GM21576 (cell line): ENCODE results near the gene SLC45A3.
"Not testable (repeated sequence)": the region's sequence is repeated elsewhere in the genome, so short reads cannot be mapped to it uniquely, and the experiment has no call there.

Experiments used
- ATAC-seq: cut with Tn5 transposase; IDR thresholded peaks from one replicate; pipeline ENCODE4 v1.9.1; 2021; ENCODE audit warnings: mild to moderate bottlenecking, moderate library complexity; ENCODE audit not compliant: unreplicated experiment

The SLC45A3 gene

DNA sequence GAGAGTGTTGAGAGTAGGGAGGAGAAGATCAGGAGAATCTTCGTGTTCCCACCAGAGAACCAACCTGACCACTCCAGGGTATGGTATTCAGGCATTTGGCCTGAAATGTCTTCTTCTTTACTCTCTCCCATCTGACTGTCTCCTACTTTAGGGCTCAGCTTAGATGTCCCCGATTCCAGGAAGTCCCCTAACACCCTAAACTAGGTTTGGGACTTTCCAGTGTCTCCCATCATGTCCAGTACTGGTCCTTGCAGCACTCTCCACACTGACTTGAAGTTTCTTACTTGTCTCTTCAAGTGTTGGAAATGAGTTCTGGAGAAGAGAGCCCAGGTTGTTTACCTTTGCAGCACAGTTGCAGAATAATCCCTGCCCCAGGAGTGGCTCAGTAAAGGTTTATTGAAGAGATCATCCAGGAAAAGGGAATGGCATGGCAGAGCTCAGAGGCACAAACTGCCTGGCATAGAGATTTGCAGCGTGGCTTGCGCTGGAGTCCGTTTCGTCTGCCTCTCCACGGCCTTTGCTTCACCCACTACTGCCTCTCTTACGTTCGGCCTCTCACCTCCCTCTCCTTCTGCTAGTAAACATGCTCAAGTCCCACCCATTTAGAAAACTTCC lies 42.3 kb downstream of the SLC45A3 start:
- ATAC-seq = no peak

DNA sequence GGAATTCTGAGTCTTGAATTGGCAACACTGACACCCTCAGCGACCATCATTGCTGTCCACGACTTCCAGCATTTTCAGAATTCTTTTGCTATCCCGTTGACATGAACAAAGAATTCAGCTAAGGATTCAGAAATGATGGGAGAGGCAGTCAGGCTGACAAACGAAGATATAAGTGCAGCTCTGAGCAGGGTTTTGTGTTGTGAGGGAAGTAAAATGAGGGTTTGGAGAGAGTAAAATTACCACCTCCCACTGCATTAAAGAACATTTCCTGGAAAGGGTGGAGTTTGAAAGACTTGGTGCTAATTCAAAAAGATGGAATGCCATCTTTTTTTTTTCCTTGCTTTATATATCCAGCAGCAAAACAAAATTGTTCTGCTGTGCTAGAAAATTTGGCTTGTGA lies 43.6 kb downstream of the SLC45A3 start:
- no peak for ATAC-seq

DNA sequence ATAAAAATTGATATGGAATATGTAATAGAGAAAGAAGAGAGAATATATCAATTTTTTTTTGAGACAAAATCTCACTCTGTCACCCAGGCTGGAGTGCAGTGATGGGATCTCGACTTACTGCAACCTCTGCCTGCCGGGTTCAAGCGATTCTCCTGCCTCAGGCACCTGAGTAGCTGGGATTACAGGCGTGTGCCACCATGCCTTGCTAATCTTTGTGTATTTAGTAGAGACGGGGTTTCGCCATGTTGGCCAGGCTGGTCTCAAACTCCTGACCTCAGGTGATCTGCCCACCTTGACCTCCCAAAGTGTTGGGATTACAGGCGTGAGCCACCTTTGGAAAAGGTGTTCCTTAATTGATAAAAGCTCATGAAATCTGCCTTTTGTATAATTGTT lies 44.2 kb downstream of the SLC45A3 start:
- not testable (repeated sequence) for ATAC-seq

DNA sequence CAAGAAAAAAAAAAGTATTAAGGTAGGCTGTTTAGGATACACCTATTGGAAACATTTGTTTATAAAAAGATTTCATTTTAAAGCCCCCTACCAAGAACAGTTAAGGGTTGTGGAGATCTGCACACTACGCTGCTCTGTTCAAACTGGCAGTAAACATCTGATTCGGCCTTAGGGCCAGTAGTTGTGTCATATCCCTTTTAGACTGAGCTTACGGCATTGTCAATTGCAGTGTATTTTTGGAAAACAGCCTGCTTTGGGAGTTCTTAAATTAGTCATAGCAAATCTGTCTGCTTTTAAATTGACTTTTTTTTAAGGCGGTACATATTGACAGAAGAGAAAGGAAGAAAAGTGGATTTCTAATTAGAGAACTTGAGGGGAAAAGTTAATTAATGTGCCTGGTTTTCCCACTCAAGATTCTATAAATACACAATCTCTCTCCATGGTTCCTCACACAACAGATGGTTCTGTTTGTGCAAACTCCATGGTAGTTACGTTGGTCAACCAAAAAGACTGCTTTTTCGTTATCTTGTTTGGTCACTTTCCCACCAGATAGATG lies 46.8 kb downstream of the SLC45A3 start:
- ATAC-seq = no peak

DNA sequence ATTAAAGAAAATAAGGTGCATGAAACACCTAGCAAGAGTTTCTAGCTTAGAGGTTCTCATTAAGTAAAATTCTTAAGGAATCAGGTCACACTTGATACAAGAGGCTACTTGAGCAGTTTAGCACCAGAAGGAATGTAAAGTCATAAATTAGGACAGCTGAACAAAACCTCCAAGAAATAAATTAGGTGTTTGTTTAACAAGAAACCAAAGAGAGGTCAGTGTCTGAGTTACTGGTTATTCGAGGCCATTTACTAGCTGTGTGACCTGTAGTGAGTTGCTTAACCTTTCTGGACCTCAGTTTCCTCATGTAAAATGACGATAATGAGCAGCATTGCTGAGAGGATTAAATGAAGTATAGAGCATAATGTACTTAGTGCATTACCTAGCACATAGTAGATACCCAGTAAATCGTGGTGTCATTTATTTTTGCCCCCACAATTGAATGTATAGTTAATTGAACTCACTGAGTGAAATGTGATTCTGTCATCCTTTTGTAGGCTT lies 47.6 kb downstream of the SLC45A3 start:
- ATAC-seq = no peak

DNA sequence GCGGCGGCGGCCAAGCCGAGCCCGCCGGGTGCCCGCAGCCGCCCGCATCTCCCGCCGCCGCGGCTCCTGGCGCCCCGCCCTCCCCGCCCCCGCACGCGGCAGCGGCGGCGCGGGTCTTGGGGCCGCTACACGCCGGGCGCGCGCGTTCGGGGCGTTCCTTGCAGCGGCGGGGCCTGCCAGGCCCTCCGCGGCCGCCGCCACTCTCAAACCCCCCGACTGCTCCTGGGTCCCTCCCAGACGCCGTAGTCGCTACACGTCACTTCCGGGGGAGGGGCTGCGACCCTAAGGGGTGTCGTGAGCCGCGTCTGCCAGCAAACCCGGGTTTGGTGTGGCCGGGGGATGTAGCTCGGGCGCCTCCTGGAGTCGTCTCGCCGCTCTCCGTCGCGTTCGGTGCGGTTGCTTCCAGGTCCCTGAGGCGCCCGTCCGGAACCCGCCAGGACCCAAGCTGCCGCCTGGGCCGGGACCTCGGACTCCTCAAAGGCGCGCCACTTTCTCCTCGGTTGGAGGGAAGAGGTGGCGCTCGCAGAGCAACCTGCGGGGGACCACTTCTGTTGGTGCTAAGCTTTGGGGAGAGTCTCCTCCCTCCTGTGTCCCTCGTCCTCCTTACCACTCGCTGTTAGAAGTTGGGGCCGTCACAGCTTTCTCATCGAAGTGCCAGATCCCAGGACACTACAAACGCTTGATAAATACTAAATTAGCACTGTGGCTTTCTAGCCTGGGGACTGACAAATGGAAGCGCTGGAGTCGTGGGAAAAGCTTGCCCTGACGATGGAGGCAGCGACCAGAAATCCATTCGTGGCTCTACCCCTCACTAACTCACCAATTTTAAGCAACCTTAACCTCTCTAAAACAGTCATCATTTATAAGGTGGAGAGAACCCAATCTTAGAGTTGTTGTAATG lies 48.3 kb downstream of the SLC45A3 start, which contains the start of gene ELK4:
Gene ELK4 (minus strand): TSS at position 244 of the 901 bp plus-strand sequence. CDS start 8,129 bp downstream, outside the sequence.
- ATAC-seq = peak; percentile 77

DNA sequence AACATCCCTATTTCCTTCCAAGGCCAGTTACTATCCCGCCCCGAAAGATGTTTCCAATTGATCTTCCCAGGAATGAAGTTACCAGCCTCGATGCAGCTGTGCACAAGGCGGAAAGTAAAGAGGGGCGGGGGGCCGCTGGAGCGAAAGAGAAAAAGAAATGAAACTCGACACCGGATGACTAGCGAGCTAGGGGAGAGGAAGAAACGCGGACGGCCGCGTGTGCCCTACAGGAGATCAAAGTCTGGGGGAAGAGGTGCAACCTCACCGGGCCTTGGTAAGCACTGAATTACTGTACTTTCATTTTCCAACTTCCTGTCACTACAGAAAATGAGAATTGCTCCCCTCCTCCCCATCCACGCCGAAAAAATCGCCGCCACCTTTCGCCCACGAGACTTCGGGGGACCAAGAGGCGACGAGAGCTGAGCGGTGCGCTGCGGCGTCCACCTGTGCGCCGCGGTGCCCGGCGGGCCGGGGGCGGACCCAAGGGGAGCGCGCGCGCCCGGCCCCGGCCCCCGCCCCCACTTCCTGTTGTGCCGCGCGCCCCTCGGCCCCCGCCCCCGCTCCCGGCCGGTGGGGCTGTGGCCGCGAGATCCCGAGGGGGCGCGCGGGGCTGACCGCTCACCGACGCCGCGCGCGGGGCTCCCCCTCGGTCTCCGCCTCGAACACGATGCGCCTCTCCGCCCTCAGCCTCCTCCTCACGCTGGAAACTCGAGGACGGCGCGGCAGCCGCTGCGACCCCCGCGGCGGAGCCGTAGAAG lies 49.1 kb downstream of the SLC45A3 start:
- ATAC-seq = peak; percentile 57

DNA sequence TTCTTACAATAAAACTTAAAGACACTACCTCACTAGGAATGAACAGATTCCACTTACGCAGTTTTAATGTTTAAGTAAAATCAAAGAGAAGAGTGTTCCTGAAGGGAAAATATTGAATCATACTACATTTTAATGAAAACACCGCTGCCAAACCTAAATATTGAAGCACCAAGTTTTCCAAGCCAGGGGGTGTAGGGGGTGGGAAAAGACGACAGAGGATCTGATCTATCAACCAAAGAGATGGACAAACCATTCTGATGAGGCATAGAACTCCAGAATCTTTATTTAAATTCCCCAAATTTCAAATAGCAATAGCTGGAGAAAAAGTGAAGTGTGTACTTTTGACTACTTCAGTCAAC lies 49.7 kb downstream of the SLC45A3 start:
- no peak for ATAC-seq

DNA sequence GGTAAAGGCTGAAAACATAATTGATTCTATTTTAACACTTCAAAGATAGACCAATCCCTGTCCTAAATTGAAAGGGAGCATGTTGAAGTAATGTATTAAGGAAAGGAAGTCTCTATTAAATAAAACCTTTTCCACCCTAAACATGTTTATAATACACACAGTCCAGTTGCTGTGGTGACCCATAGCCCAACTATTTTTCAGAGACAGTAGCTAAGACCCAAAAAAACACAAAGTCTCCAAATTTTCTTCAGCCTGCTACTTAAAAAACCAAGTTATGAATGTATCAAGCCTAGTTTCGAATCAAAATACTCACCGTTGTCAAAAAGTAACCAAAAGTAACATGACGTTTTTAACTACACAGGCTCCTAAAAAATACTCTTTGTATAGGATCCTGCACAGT lies 50.1 kb downstream of the SLC45A3 start:
- no peak for ATAC-seq

DNA sequence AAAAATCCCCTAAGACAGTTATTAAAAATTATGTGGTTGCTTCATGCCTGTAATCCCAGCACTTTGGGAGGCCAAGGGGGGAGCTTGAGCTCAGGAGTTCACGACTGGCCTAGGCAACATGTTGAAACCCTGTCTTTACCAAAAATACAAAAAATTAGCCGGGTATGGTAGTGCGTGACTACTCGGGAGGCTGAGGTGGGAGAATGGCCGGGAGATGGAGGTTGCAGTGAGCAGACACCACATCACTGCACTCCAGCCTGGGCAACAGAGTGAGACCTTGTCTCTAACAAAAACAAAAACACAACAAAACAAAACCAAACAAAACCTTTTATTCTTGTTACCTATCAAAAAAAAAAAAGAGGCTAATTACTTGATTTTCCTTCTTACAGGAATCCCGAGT lies 50.6 kb downstream of the SLC45A3 start:
- no peak for ATAC-seq

DNA sequence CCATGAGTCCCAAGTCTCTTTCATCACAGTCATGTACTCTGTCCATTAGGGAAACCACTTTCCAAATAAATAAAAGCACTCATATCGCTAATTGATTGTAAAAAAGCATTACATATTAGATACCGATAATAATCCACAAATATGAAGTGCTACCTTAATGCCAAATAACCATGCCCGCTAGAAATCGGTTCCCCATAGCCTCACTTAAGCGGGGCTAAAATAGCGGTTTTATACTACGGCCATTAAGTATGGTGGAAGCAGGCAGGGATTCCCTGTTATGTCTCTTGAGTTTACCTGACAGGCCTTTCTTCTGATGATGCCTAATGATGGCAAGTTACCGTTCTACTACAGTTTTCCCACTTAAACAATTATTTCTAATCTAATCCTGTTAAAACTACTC lies 52.4 kb downstream of the SLC45A3 start:
- no peak for ATAC-seq

DNA sequence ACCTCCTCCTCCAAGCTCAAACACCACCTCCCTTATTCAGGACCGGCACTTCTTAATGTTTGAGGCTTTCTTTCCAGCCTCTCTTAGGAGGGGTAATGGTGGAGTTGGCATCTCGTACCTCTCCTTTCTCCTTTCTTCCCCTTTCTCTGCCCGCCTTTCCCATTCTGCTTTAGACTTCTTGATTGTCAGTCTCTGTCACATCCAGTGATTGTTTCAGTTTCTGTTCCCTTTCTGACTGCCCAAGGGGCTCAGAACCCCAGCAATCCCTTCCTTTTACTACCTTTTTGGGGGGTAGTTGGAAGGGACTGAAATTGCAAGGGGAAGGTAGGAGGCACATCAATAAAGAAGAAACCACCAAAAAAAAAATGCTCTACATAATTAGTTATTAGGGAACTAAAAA lies 54.1 kb downstream of the SLC45A3 start:
- no peak for ATAC-seq

DNA sequence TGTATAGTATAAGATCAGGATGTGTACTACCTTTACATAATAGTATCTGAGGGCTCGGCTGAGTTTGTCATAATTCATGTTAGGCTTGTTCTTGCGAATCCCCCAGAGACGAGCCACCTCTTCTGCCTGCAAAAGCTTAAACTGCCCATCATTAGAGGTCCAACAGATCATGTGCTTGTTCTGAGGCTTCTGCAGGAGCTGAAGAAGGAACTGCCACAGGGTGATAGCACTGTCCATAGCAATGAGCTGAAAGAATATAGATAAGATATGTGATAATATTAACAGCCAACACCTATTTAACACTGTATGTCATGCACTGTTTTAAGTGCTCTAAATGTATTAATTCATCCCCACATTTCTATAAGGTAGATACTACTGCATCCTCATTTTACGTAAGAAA lies 56.7 kb downstream of the SLC45A3 start:
- no peak for ATAC-seq

DNA sequence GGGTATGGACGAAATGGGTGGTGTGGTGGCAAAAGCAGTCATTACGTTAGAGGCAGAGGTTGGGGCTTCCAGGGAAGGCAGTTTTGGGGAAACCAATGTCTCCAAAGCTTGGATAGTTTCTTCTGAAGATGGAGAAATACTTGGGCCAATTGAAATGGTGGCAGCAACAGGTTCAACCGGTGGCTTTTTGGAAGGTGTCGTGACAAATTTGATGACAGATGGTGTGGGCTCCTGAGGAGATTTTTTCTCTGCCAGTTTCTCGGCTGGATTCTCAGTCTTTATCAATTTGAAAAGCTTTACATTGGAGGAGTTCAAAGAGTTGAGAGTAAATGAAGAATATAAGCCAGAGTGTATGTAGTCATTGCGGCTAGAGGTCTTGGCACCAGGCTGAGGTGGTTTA lies 60.0 kb downstream of the SLC45A3 start:
- ATAC-seq = no peak

DNA sequence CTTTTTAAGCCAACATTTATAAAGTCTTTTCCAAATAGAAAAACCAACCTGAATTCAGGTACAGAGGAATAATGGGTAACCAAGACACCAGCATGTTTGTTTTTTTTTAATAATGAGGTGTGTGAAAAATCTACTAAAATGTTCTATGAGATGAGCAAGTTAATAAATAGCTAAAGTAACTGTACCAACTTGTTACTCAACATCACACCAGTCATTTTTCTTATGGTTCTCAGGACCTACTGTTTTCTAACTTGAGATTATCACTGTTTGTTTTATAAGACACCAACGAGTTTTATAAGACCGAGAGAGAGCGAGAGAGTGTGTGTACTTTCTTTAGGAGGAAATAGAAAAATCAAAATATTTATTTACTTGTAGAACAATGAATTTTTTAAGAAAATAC lies 60.9 kb downstream of the SLC45A3 start:
- ATAC-seq = no peak

DNA sequence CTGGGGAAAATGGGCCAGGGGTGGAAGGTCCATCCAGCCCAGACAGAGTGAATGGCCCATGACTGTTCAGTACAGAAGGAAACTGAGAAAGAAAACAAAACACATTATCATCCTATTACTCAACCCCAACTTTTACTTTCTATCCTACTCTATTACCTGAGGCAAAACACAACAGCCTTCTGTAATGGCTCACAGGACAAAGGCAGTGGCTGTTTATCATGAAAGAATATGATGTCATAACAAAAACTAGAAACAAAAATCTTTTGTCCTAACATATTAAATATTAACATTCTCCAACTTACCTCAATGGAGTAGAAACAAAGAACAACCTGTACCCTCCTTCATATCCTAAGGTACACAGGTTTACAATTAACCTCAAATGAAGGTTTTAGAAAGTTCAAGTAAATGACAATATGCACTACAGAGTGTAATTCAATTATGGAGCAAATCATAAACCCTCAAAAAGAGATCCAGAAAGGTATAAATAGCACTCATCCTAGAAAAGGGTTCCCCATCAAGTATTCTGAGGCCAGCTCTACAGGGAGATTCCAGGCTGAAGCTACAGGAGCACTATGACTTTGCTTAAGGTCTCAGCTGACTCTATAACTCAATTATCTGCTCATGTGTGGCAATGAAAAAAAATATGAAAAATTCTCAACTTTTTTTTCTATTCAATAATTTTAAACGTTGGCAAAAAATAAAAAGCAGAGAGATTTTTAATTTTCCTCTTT lies 63.6 kb downstream of the SLC45A3 start:
- no peak for ATAC-seq

DNA sequence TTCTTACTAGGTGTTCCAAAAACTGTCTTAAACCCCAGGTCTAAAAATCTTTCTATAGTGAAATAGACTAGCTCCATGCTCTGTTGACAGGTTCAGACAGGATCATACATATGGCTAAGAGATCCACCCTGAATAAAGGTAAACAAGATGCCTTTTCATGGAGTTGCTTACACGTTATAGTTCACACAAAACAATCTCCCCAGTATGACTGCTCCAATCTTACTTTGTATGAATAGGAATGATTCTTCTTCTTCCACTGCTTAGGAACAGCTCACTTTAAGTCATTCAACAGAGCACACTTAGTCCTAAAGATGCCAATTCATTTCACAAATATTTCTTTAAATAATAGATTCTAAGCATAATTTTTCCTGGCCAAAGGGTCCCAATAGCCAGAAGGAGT lies 64.5 kb downstream of the SLC45A3 start:
- no peak for ATAC-seq

DNA sequence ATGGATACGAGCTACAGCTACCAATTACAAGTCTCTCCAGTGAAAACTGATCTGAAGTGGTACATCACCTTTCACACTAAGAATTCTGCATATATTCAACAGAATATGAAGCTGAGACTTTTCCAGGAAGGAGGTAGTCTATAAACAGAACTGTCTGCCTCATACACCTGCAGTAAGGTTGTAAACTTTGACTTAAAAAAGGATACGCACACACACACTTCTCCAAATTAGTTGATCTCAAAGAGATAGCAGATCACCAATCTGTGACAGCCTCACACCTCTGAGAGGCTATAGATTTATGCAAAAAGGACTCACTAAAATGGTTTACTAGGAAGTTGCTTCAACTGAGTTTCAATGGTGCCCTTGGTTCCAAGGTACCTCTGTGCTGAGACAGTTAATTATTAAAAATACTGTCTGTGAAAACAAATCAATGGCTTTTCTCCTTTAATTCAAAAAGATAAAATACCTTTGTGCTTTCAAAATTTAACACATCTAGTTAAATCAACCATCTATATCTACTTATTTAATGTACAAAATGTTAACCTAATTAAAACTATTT lies 66.4 kb downstream of the SLC45A3 start:
- no peak for ATAC-seq

DNA sequence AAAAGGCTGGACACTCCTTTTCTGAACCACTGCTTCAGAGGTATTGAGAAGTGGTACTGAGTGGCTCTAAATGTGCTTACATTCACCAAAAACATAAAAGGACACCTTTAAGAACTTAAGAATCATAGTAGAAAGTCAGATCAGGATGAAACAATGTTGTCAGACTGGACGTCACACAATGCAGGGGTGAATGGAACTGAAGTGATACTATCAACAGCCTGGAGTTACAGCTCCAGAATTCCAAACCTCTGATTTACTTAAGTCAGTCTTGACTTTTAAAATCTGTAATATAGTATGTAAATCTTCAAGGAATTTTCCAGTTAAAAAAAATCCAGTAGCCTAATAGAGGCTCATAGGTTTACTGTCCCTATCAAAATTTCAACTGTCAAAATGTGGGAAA lies 67.8 kb downstream of the SLC45A3 start:
- no peak for ATAC-seq

DNA sequence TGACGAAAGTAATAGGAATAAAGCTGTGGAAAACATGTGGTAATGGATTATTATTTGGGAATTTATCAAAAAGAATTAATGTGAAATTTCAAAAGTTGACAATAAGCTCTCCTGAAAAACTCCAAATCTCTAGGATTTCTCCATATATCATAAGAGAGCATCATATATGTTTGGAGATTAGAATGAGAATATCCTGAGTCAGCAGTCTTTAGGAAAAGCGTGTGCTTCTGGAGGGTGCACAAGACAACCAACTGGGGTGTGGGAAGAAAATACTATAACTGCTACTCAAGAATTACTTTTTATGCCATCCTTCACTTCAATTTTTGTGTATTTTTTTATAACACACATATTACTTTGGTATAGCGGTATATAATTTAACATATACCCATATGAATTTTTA lies 68.2 kb downstream of the SLC45A3 start:
- no peak for ATAC-seq
